Adrenal gland (tissue), 5 donors: ENCODE data around the gene MMP23B.

Source experiments
- POLR2A ChIP-seq, 2 donors: fragments of 450-650 bp; IDR thresholded peaks; one replicate each; pipeline ENCODE4 v1.6.1; 2017; ENCODE audit warnings: antibody characterized with exemption in 2 of 2, mild to moderate bottlenecking in 2 of 2, moderate library complexity in 1 of 2
- TF ChIP-seq, protein P1 (sequence below), 6 experiments: fragments of 450-650 bp in 4 of 6; fragments of 200-600 bp in 2 of 6; sonication (generic) in 1 of 6; IDR thresholded peaks; 1 replicate in 5 of 6; 2 replicates in 1 of 6; pipeline versions ENCODE4 v1.5.1 to v1.8.0; 2016 to 2021; ENCODE audit warnings: antibody characterized with exemption in 6 of 6, mild to moderate bottlenecking in 2 of 6, moderate library complexity in 1 of 6
- donor health status: DM: no; HTN: no; CAD: no.

DNA sequence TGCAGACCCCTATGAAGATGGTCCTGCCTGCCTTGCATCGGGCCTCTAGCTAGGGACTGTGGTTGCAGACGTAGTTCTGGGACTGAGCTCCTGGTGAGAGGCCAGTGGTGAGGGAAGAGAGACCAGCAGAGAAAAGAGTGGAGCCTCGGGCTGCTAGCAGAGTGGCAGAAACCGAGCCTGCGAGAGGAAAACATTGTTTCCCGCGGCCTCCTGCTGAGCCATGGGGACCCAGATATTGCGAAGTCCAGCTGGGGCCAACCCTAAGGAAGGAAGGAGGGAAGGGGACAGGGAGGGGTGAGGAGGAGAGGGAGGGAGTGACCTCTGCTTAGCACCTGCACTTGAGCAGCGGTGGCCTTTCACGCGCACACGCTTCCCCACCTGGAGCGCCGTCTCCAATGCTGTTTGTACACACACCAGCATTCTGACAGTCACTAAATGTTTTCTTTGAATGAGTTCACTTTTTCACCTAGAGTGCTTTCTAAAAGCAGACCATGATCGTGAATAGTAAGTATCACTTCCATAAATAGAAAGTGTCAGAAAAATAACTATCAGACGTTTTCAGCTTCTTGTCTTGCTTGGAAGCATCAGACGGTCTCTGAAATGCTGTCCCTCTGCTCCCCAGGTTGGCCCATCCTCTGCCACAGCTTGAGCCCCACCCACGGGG lies 29.5 kb upstream of the MMP23B start:
- no peak for TF ChIP-seq POLR2A (IDR thresholded peaks at IDR 0.05)
- TF ChIP-seq, protein P1, sequence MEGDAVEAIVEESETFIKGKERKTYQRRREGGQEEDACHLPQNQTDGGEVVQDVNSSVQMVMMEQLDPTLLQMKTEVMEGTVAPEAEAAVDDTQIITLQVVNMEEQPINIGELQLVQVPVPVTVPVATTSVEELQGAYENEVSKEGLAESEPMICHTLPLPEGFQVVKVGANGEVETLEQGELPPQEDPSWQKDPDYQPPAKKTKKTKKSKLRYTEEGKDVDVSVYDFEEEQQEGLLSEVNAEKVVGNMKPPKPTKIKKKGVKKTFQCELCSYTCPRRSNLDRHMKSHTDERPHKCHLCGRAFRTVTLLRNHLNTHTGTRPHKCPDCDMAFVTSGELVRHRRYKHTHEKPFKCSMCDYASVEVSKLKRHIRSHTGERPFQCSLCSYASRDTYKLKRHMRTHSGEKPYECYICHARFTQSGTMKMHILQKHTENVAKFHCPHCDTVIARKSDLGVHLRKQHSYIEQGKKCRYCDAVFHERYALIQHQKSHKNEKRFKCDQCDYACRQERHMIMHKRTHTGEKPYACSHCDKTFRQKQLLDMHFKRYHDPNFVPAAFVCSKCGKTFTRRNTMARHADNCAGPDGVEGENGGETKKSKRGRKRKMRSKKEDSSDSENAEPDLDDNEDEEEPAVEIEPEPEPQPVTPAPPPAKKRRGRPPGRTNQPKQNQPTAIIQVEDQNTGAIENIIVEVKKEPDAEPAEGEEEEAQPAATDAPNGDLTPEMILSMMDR (IDR thresholded peaks at IDR 0.05), result no peak
